K562 (cell line): ENCODE measurements around the gene UBR4. TPM values are rescaled to one million over a fixed set of nuclear protein-coding genes. Genes with fewer than 3 reads are reported as not detected.

Experiments
- CBX1 ChIP-seq: sonication (generic); IDR thresholded peaks from 2 replicates; pipeline ENCODE4 v1.6.1; 2016; ENCODE audit warnings: antibody characterized with exemption, low read depth, mild to moderate bottlenecking
- FOS ChIP-seq: IDR thresholded peaks from 3 replicates; pipeline ENCODE4 v1.6.1; 2011; ENCODE audit not compliant: insufficient read length; ENCODE audit errors: extremely low read depth
- JUND ChIP-seq, 2 experiments: IDR thresholded peaks; 2 replicates in 1 of 2; 3 replicates in 1 of 2; pipeline ENCODE4 v1.6.1; 2011; ENCODE audit warnings: borderline replicate concordance in 2 of 2, low read depth in 2 of 2, low read length in 2 of 2, improper control_type of control experiment in 1 of 2, missing biosample characterization in 1 of 2, missing genetic modification characterization in 1 of 2, missing genetic modification reagents in 1 of 2
- SIN3B ChIP-seq: fragments of 450-650 bp; IDR thresholded peaks from 2 replicates; pipeline ENCODE4 v1.6.1; 2017; ENCODE audit warnings: low read depth, mild to moderate bottlenecking, moderate library complexity
- SMARCA4 ChIP-seq: fragments of 450-650 bp; IDR thresholded peaks from 2 replicates; pipeline ENCODE4 v1.6.1; 2016
- XRCC3 ChIP-seq: fragments of 450-650 bp; IDR thresholded peaks from 2 replicates; pipeline ENCODE4 v1.6.1; 2017; ENCODE audit warnings: mild to moderate bottlenecking, moderate library complexity
- ZNF589 ChIP-seq: fragments of 200-800 bp; sonication (Bioruptor generic); IDR thresholded peaks from 2 replicates; pipeline ENCODE4 v1.6.1; 2016; ENCODE audit warnings: low read depth, missing genetic modification characterization, missing compliant biosample characterization
- polyA plus RNA-seq, 8 experiments: library from polyadenylated mRNA; depleted of rRNA in 4 of 8; stranded (reverse) in 5 of 8; unstranded in 3 of 8; fragments of >200 nt; fragmentation: Nextera tagmentation in 2 of 8; fragmentation: Illumina TruSeq in 1 of 8; extraction: Ambion mirVana in 2 of 8; extraction: Trizol in 1 of 8; gene quantifications; 2 replicates each; pipeline versions ENCODE4 v1.2.1 to v1.2.3, GENCODE V29; 2011 to 2014; ENCODE audit warnings: inconsistent platforms in 1 of 8, missing spikeins in 1 of 8
- total RNA-seq, 7 experiments: library from RNA; depleted of rRNA in 6 of 7; stranded (reverse); fragments of >200 nt in 6 of 7; fragmentation: Illumina TruSeq in 2 of 7; extraction: Trizol in 2 of 7; gene quantifications; 2 replicates each; pipeline versions ENCODE4 v1.2.1 to v1.2.3, GENCODE V29; 2011 to 2021; ENCODE audit warnings: low replicate concordance in 1 of 7
- TF ChIP-seq, protein P1 (sequence below), 2 experiments: fragments of 450-650 bp in 1 of 2; sonication (generic) in 1 of 2; formaldehyde crosslinking in 1 of 2; IDR thresholded peaks; 2 replicates each; pipeline versions ENCODE4 v1.7.1 to v1.9.0; 2016 to 2022; ENCODE audit warnings: inconsistent platforms in 1 of 2, mild to moderate bottlenecking in 1 of 2, missing genetic modification reagents in 1 of 2
- TF ChIP-seq, protein P2 (sequence below), 2 experiments: fragments of 450-650 bp; IDR thresholded peaks; 2 replicates each; pipeline ENCODE4 v1.6.1; 2016; ENCODE audit warnings: mild to moderate bottlenecking in 2 of 2, borderline replicate concordance in 1 of 2, low read depth in 1 of 2, moderate library complexity in 1 of 2

Gene UBR4
- total and polyA plus RNA-seq, 9 of the 15 experiments (the other 6 are each of a cell fraction or from before 2014, with no cell fraction given), result 55.4 to 277 (median 123) TPM

DNA sequence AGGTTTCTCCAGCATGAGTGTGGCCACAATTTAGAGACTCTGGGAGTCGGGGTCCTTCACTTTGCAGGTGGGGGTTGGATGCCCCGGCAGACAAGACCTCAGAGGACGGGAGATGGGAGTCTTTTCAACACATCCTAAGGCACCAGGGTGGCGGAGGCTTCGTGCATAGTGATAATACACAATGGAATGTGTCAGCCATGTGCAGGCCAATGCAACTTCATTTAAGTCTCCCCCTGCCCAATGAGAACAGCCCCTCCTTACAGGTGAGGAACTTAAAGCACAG, 177.7 kb downstream of the UBR4 start (continued):
- TF ChIP-seq, protein P1, sequence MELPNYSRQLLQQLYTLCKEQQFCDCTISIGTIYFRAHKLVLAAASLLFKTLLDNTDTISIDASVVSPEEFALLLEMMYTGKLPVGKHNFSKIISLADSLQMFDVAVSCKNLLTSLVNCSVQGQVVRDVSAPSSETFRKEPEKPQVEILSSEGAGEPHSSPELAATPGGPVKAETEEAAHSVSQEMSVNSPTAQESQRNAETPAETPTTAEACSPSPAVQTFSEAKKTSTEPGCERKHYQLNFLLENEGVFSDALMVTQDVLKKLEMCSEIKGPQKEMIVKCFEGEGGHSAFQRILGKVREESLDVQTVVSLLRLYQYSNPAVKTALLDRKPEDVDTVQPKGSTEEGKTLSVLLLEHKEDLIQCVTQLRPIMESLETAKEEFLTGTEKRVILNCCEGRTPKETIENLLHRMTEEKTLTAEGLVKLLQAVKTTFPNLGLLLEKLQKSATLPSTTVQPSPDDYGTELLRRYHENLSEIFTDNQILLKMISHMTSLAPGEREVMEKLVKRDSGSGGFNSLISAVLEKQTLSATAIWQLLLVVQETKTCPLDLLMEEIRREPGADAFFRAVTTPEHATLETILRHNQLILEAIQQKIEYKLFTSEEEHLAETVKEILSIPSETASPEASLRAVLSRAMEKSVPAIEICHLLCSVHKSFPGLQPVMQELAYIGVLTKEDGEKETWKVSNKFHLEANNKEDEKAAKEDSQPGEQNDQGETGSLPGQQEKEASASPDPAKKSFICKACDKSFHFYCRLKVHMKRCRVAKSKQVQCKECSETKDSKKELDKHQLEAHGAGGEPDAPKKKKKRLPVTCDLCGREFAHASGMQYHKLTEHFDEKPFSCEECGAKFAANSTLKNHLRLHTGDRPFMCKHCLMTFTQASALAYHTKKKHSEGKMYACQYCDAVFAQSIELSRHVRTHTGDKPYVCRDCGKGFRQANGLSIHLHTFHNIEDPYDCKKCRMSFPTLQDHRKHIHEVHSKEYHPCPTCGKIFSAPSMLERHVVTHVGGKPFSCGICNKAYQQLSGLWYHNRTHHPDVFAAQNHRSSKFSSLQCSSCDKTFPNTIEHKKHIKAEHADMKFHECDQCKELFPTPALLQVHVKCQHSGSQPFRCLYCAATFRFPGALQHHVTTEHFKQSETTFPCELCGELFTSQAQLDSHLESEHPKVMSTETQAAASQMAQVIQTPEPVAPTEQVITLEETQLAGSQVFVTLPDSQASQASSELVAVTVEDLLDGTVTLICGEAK (IDR thresholded peaks at IDR 0.05), result no peak
- TF ChIP-seq, protein P1 (CRISPR knock-in tag; IDR thresholded peaks at IDR 0.05), result no peak
- TF ChIP-seq ZNF589 (CRISPR knock-in tag) (no peak), JUND (IDR thresholded peaks at IDR 0.05; ENCODE audit: borderline replicate concordance, low read depth, low read length) (no peak), JUND (tag; IDR thresholded peaks at IDR 0.05; ENCODE audit: borderline replicate concordance, low read depth, low read length) (no peak), XRCC3 (no peak), SIN3B (no peak), SMARCA4 (no peak), FOS (no peak), CBX1 (no peak)
- TF ChIP-seq, protein P2, sequence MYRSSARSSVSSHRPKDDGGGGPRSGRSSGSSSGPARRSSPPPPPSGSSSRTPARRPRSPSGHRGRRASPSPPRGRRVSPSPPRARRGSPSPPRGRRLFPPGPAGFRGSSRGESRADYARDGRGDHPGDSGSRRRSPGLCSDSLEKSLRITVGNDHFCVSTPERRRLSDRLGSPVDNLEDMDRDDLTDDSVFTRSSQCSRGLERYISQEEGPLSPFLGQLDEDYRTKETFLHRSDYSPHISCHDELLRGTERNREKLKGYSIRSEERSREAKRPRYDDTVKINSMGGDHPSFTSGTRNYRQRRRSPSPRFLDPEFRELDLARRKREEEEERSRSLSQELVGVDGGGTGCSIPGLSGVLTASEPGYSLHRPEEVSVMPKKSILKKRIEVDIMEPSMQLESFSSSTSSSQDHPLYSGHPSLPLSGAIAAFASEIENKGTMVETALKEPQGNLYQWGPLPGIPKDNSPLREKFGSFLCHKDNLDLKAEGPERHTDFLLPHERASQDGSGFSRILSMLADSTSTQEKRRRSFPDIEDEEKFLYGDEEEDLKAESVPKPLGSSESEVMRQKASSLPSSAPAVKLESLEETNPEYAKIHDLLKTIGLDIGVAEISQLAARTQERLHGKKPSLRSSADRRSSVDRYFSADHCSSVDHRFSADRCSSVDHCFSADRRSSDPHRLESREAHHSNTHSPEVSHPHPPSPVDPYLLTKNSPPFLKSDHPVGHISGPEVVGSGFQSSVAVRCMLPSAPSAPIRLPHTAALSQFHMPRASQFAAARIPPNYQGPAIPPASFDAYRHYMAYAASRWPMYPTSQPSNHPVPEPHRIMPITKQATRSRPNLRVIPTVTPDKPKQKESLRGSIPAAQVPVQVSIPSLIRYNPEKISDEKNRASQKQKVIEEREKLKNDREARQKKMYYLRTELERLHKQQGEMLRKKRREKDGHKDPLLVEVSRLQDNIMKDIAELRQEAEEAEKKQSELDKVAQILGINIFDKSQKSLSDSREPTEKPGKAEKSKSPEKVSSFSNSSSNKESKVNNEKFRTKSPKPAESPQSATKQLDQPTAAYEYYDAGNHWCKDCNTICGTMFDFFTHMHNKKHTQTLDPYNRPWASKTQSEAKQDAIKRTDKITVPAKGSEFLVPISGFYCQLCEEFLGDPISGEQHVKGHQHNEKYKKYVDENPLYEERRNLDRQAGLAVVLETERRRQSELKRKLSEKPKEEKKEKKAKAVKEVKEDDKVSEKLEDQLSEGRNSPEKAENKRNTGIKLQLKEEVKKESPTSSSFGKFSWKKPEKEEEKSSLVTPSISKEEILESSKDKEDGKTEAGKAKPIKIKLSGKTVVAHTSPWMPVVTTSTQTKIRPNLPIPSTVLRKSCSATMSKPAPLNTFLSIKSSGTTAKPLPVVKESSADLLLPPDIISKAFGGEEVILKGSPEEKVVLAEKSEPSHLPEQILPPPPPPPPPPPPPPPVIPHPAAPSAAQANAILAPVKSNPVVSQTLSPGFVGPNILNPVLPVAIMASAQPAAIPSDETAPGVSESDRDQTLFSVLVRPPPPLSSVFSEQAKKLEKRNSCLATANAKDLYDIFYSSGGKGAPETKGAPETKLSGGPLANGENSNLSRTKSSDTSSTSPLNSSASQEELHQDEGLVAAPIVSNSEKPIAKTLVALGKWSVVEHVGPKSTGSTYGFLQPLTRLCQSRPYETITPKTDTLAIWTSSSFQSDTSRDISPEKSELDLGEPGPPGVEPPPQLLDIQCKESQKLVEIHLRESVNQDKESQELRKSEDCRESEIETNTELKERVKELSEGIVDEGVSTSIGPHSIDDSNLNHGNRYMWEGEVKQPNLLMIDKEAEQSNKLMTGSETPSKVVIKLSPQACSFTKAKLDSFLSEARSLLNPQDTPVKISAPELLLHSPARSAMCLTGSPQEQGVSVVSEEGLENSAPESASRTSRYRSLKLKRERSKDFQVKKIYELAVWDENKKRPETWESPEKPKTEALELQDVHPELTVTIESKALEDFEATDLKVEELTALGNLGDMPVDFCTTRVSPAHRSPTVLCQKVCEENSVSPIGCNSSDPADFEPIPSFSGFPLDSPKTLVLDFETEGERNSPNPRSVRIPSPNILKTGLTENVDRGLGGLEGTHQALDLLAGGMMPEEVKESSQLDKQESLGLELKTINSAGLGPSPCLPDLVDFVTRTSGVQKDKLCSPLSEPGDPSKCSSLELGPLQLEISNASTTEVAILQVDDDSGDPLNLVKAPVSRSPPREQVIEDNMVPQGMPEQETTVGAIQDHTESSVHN (IDR thresholded peaks at IDR 0.05; ENCODE audit: borderline replicate concordance in 1 of 2, low read depth in 1 of 2), result no peak
